Pancreas (tissue), 10 donors: Measurements from ENCODE around the gene KIAA1671. TPM values are rescaled to one million over a fixed set of nuclear protein-coding genes. Genes with fewer than 3 reads are reported as not detected.

Experiments used
- ATAC-seq, 4 donors: fragments of 200-7000 bp; cut with Tn5 transposase; one replicate each; pipeline versions ENCODE4 v1.8.0 to v1.9.1; 2020; ENCODE audit warnings: mild to moderate bottlenecking in 4 of 4, moderate library complexity in 4 of 4
- DNase-seq, 6 donors: peaks; one replicate each; pipeline ENCODE4 v3.0.0-alpha.2; 2020
- FAIRE-seq: peaks from 2 replicates; lab custom pipeline; 2012; peaks lifted over from hg19 to GRCh38; lab: Jason Lieb, UNC
- H3K27ac ChIP-seq, 4 donors: fragments of 200-600 bp; sonication (generic); 1 replicate in 3 of 4; 2 replicates in 1 of 4; pipeline versions ENCODE4 v1.5.0 to v1.8.0; 2020
- H3K27me3 ChIP-seq, 4 donors: fragments of 200-600 bp; one replicate each; pipeline ENCODE4 v1.8.0; 2021
- H3K36me3 ChIP-seq, 3 donors: fragments of 200-600 bp; sonication (generic) in 1 of 3; one replicate each; pipeline versions ENCODE4 v1.5.0 to v1.8.0; 2020 to 2021
- H3K4me1 ChIP-seq, 3 donors: fragments of 200-600 bp; one replicate each; pipeline ENCODE4 v1.8.0; 2021
- H3K4me3 ChIP-seq, 4 donors: fragments of 200-600 bp; sonication (generic) in 2 of 4; one replicate each; pipeline versions ENCODE4 v1.5.0 to v1.8.0; 2020 to 2021
- H3K9me3 ChIP-seq, 4 donors: fragments of 200-600 bp; one replicate each; pipeline ENCODE4 v1.8.0; 2021
- CTCF ChIP-seq, 4 donors: fragments of 200-600 bp; sonication (generic) in 3 of 4; IDR thresholded peaks; one replicate each; pipeline versions ENCODE4 v1.5.0 to v1.8.0; 2021; ENCODE audit warnings: antibody characterized with exemption in 4 of 4
- WGBS, 2 donors: extraction: QIAGEN DNeasy Blood & Tissue Kit; methylation state at CpG; one replicate each; pipeline ENCODE4 v1.1.7; 2013; 5-methylcytosine and 5-hydroxymethylcytosine counted together
- intact Hi-C, 3 donors: fragments of 100-400 bp; cut with DNase I; formaldehyde crosslinking; loops; one replicate each; pipeline versions ENCODE4 v1.11.1 to v1.14.2; 2022
- polyA plus RNA-seq, 2 donors: library from polyadenylated mRNA; stranded (reverse); fragments of 200-250 nt; gene quantifications; one replicate each; pipeline ENCODE4 v1.2.3, GENCODE V29; 2013
- total RNA-seq, 6 donors: library from RNA; stranded (reverse); fragmentation: NEBNext Ultra II Directional in 4 of 6; extraction: Animal tissue kit (Norgen Biotek cat#: 25700) in 4 of 6; gene quantifications; one replicate each; pipeline versions ENCODE4 v1.2.1 to v1.2.4, GENCODE V29; 2021 to 2023
- donor health status: healthy with polysubstance abuse.
- donor health status: DM: no; HTN: no; CAD: no; lungs with moderate emphysema.
- donor health status: DM: no; HTN: no; CAD: no.
- donor health status: control.
- donor health status: control.
- donor health status: Bipolar disorder and iron deficiency.
- donor health status: DM: yes; HTN: yes; CAD: no.
- donor health status: DM: no; HTN: no; CAD: no.
- donor health status: DM: no; HTN: no; CAD: no.
- donor health status: DM: yes; HTN: yes; CAD: no.

The KIAA1671 gene
- total and polyA plus RNA-seq, 8 donors: 8.3 to 28.8 (median 19.0) TPM

GRCh38 chr22:25035715-25036114, 83.2 kb downstream of the KIAA1671 start:
- H3K36me3 ChIP-seq: peaks cover 0 to 17% (median 7%) of the 10 kb centered on the region in 3 donors

GRCh38 chr22:25038239-25038638, 85.7 kb downstream of the KIAA1671 start:
- Histone ChIP-seq H3K27ac (no peak overlapping the region), H3K4me1 (no peaks in the 10 kb centered on the region), H3K36me3 (peaks cover 0 to 25% (median 7%) of the 10 kb centered on the region in 3 donors), H3K9me3 (no peaks in the 10 kb centered on the region), H3K27me3 (no peaks in the 10 kb centered on the region), H3K4me3 (no peak overlapping the region)
- TF ChIP-seq CTCF (IDR thresholded peaks at IDR 0.05): no peak
- WGBS, 2 donors: 92 to 95% methylated on average over 8 of the region's 8 CpGs
- ATAC-seq (no peak), DNase-seq (no peak), FAIRE-seq (no peak)
- intact Hi-C loops: no loop called here

More at GRCh38 chr22:25035715-25036114, 83.2 kb downstream of the KIAA1671 start:
- Histone ChIP-seq H3K27me3 (no peaks in the 10 kb centered on the region), H3K27ac (no peak overlapping the region), H3K4me3 (no peak overlapping the region), H3K4me1 (no peaks in the 10 kb centered on the region), H3K9me3 (no peaks in the 10 kb centered on the region)
- FAIRE-seq (no peak), ATAC-seq (no peak), DNase-seq (no peak)
- 96 to 100% methylated on average over 2 of the region's 2 CpGs for WGBS, 2 donors
- TF ChIP-seq CTCF (IDR thresholded peaks at IDR 0.05): no peak
- intact Hi-C loops: no loop called here

GRCh38 chr22:25038771-25039170, 86.3 kb downstream of the KIAA1671 start:
- TF ChIP-seq CTCF (IDR thresholded peaks at IDR 0.05): no peak
- Histone ChIP-seq H3K27me3 (no peaks in the 10 kb centered on the region), H3K4me1 (no peaks in the 10 kb centered on the region), H3K36me3 (peaks cover 0 to 25% (median 7%) of the 10 kb centered on the region in 3 donors), H3K27ac (no peak overlapping the region), H3K9me3 (no peaks in the 10 kb centered on the region), H3K4me3 (no peak overlapping the region)
- FAIRE-seq (no peak), DNase-seq (no peak), ATAC-seq (no peak)
- intact Hi-C loops: no loop called here
- WGBS, 2 donors: 91 to 94% methylated on average over 15 of the region's 15 CpGs

- Histone ChIP-seq H3K4me3 (no peak overlapping the region), H3K27me3 (no peaks in the 10 kb centered on the region), H3K27ac (no peak overlapping the region), H3K4me1 (no peaks in the 10 kb centered on the region), H3K36me3 (peaks cover 0 to 25% (median 7%) of the 10 kb centered on the region in 3 donors), H3K9me3 (no peaks in the 10 kb centered on the region)
- no peak for TF ChIP-seq CTCF (IDR thresholded peaks at IDR 0.05)
- intact Hi-C loops: no loop called here
- DNase-seq (peak in 1 of 6 donors; percentile 47), FAIRE-seq (no peak), ATAC-seq (no peak)
- WGBS, 2 donors: 96 to 97% methylated on average over 17 of the region's 17 CpGs
These were observed 86.7 kb downstream of the KIAA1671 start for GRCh38 chr22:25039255-25039654.

- no peak for ATAC-seq
- 88 to 91% methylated on average over 14 of the region's 14 CpGs for WGBS, 2 donors
These were observed 87.2 kb downstream of the KIAA1671 start for GRCh38 chr22:25039754-25040153.

More at GRCh38 chr22:25039754-25040153, 87.2 kb downstream of the KIAA1671 start:
- Histone ChIP-seq H3K27me3 (no peaks in the 10 kb centered on the region), H3K36me3 (peaks cover 0 to 25% (median 7%) of the 10 kb centered on the region in 3 donors), H3K27ac (no peak overlapping the region), H3K4me1 (no peaks in the 10 kb centered on the region), H3K4me3 (no peak overlapping the region), H3K9me3 (no peaks in the 10 kb centered on the region)
- intact Hi-C loops: no loop called here
- TF ChIP-seq CTCF (IDR thresholded peaks at IDR 0.05): no peak
- FAIRE-seq (no peak), DNase-seq (no peak)
